Muscle of arm (tissue), 12 donors: Measurements from ENCODE around the gene TEX11. TPM values are rescaled to one million over a fixed set of nuclear protein-coding genes. Genes with fewer than 3 reads are reported as not detected.

Source experiments
- DNase-seq: peaks from one replicate; pipeline ENCODE4 v3.0.0-alpha.2; 2013
- polyA plus RNA-seq, 12 donors: library from polyadenylated mRNA; unstranded; fragments of 120-200 nt; gene quantifications; one replicate each; pipeline ENCODE4 v1.2.1, GENCODE V29; 2013; ENCODE audit not compliant: insufficient read length in 12 of 12

Gene TEX11
- polyA plus RNA-seq, 12 donors = 0.05 to 0.14 (median 0.11) TPM; not detected in 8

DNA sequence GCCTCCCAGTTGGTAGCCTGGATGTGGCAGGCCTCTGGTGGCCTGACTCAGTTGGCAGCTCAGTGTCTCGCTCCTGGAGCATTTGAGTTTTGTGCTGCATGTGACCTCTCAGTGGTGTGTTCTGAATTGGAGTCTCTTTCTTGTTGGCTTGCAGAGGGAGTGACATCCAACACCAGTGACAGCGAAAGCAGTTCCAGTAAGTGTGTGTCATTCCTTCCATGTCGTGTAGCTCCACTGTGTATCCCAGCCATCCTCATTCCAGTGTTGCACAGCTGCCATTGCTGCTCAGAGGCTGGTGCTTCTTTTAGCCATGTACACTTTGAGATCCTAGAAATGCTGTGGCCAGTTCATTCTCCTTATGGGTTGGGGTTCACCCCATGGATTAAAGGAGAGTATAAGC lies 411.5 kb downstream of the TEX11 start:
- DNase-seq = no peak

DNA sequence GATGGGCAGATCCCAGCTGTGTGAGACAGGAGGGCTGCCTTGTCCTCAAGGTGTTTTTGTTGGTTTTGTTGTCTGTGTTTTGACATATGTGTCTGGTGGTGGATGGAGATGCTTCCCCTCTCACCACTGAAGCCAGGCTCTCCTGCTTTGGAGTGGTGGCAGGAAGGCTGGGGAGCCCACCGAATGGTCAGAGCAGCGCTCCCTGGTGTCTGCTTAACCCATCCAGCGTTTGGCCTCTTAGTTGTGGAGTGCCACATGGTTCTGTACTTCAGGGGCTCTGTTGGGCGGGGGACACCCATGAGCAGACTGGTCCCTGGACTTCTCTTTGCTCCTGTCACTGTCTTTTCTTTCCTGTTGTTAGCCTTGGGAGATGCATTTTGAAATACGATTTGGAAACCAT lies 412.0 kb downstream of the TEX11 start:
- DNase-seq = no peak

GRCh38 chrX:70494441-70494840 lies 414.1 kb downstream of the TEX11 start:
- DNase-seq = no peak

- no peak for DNase-seq
These were observed 419.7 kb downstream of the TEX11 start for GRCh38 chrX:70488856-70489255.

DNA sequence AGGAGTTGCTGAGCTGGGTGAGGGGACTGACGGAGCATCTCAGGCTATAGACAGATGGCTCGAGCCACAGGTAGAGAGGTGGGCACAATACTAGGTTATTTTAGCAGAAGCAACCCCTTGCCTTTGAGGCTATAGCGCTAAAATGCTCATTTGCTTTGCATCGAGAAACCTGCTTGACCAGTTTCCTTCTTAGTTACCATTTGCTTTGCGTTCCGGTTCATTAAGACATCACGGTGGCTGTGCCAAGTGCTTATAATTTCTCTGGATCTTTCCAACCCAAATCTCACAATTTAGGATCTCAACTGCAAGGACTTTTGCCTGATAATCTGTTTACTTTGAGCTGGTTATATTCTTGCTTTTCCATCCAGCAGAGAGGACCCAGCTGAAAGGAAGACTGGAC lies 423.0 kb downstream of the TEX11 start:
- no peak for DNase-seq

DNA sequence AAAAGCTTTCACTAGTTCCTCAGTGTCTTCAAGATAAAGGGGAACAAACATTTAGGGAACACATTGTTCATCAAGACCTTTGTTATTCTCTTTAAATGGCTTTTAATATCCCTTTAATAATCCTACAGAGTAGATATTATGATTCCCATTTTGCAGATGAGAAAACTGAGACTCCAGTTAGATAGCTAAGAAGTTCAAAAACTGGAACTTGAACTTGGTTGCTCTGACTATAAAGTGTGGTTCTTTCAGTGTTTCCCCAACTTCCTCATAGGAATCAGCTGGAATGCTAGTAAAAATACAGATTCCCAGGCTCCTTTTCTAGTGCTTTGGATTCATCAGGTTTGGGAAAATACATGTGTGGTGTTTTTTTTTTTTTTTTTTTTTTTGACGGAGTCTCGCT lies 426.2 kb downstream of the TEX11 start:
- DNase-seq = no peak

- DNase-seq = no peak
These were observed 426.8 kb downstream of the TEX11 start for GRCh38 chrX:70481471-70482270.

DNA sequence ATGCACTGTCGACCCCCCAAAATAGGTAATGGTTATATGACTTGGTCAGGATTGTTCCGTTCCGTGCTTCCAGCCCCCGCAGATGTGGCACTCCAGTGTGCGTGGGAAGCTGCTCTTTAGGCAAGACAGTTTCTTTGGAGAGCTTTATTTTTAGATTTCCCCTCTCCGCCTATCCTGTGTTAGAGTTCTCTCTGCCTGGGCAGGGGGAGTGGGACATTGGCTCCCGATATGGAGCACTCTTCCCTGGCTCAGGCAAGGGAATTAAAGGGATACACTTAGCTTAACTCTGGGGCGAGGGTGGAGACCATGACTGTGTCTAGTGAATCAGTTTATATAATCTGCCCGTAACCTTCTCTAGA lies 427.9 kb downstream of the TEX11 start:
- no peak for DNase-seq

GRCh38 chrX:70479922-70480659 lies 428.4 kb downstream of the TEX11 start:
- no peak for DNase-seq

DNA sequence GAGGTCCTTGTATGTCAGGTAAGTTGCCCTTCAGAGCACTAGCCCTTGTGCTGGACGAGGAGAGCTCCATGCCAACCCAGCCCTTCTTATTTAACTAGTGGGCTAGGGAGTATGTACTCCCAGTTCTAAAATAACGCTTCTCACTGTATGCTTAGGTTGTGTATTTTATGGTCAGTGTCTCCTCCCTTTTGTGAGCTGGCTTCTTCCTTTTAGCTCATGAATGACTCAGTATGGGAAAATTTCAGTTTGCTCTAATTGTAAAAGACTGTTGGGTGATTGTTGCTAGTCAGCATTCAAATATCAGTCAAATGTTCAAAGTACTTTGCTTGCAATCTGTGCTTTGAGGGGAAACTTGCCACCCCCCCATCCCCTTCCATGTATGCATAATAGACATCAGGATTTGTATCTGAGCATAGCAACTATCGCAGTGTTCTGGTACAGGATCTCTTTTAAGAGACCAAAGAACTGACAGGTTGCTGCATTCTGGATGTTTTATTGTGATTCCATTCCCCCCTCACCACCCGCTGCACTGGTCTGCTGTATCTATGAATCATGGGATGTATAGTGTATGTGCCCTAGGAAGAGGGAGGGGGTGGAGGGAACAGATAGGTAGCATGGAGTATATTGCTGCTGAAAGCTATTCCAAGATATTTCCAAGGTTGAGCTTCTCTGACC lies 429.1 kb downstream of the TEX11 start:
- DNase-seq = no peak

Other genes starting within 250 kb of the TEX11 start
- 1 to 10 TPM in 3 of 12 donors, under 1 TPM in 7, not detected in 2; 0.41 to 1.6 (median 0.84) TPM for gene SLC7A3, start 22.4 kb upstream of the TEX11 start, polyA plus RNA-seq
- gene SNX12, start 159.6 kb upstream of the TEX11 start, polyA plus RNA-seq = 10 to 100 TPM in 11 of 12 donors, not detected in 1; 39.9 to 78.3 (median 48.1) TPM
- 10 to 100 TPM in 11 of 12 donors, not detected in 1; 22.8 to 48.7 (median 33.1) TPM for gene FOXO4, start 187.1 kb upstream of the TEX11 start, polyA plus RNA-seq
- 1 to 10 TPM in 6 of 12 donors, under 1 TPM in 3, not detected in 3; 0.71 to 1.7 (median 1.3) TPM for gene CXorf65, start 198.0 kb upstream of the TEX11 start, polyA plus RNA-seq
- 10 to 100 TPM in 2 of 12 donors, 1 to 10 TPM in 9, not detected in 1; 2.0 to 30.7 (median 3.4) TPM for gene IL2RG, start 202.9 kb upstream of the TEX11 start, polyA plus RNA-seq
- 10 to 100 TPM in 11 of 12 donors, not detected in 1; 25.4 to 78.5 (median 39.5) TPM for gene MED12, start 209.9 kb upstream of the TEX11 start, polyA plus RNA-seq
- gene NLGN3, start 236.1 kb upstream of the TEX11 start, polyA plus RNA-seq = 1 to 10 TPM in 11 of 12 donors, not detected in 1; 2.4 to 9.7 (median 3.3) TPM